K562 (cell line): ENCODE data around the gene DXO. TPM values are rescaled to one million over a fixed set of nuclear protein-coding genes. Genes with fewer than 3 reads are reported as not detected.

Source experiments
- CBFA2T3 ChIP-seq: fragments of 450-650 bp; IDR thresholded peaks from 2 replicates; pipeline ENCODE4 v1.6.1; 2017
- CHD2 ChIP-seq: IDR thresholded peaks from 2 replicates; pipeline ENCODE4 v1.6.1; 2011; ENCODE audit warnings: low read depth, low read length
- CTBP1 ChIP-seq: fragments of 450-650 bp; IDR thresholded peaks from 2 replicates; pipeline ENCODE4 v1.6.1; 2016; ENCODE audit warnings: borderline replicate concordance
- DNMT1 ChIP-seq: fragments of 450-650 bp; IDR thresholded peaks from 2 replicates; pipeline ENCODE4 v1.6.1; 2016; ENCODE audit warnings: antibody characterized with exemption, mild to moderate bottlenecking
- E2F6 ChIP-seq, 2 experiments: IDR thresholded peaks; 2 replicates each; pipeline ENCODE4 v1.6.1; 2011; ENCODE audit warnings: borderline replicate concordance in 1 of 2, control low read depth in 1 of 2, low read depth in 1 of 2, low read length in 1 of 2, mild to moderate bottlenecking in 1 of 2, mixed read lengths in 1 of 2, moderate library complexity in 1 of 2; ENCODE audit not compliant: insufficient read depth in 1 of 2, insufficient read length in 1 of 2, poor library complexity in 1 of 2, severe bottlenecking in 1 of 2; ENCODE audit errors: extremely low read depth in 1 of 2
- ETS2 ChIP-seq: IDR thresholded peaks from 2 replicates; pipeline ENCODE4 v1.6.1; 2016; ENCODE audit warnings: borderline replicate concordance, missing genetic modification characterization, mild to moderate bottlenecking, moderate library complexity, missing compliant biosample characterization; ENCODE audit not compliant: poor library complexity, severe bottlenecking
- FOS ChIP-seq: IDR thresholded peaks from 3 replicates; pipeline ENCODE4 v1.6.1; 2011; ENCODE audit not compliant: insufficient read length; ENCODE audit errors: extremely low read depth
- GATAD2B ChIP-seq: fragments of 450-650 bp; IDR thresholded peaks from 2 replicates; pipeline ENCODE4 v1.6.1; 2017; ENCODE audit warnings: mild to moderate bottlenecking, borderline replicate concordance
- HDAC8 ChIP-seq: fragments of 450-650 bp; IDR thresholded peaks from 2 replicates; pipeline ENCODE4 v1.6.1; 2016; ENCODE audit warnings: mild to moderate bottlenecking, missing genetic modification characterization, moderate library complexity, missing compliant biosample characterization
- IRF9 ChIP-seq: fragments of 450-650 bp; IDR thresholded peaks from 2 replicates; pipeline ENCODE4 v1.6.1; 2016; ENCODE audit warnings: missing biosample characterization, missing genetic modification characterization
- KDM1A ChIP-seq, 2 experiments: fragments of 450-650 bp; IDR thresholded peaks; 2 replicates each; pipeline ENCODE4 v1.6.1; 2016; ENCODE audit warnings: mild to moderate bottlenecking in 2 of 2
- KDM2B ChIP-seq: fragments of 250-450 bp; sonication (Bioruptor Pico); IDR thresholded peaks from 2 replicates; pipeline ENCODE4 v1.8.0; 2021; ENCODE audit warnings: mild to moderate bottlenecking, moderate library complexity
- KLF1 ChIP-seq: fragments of 450-650 bp; IDR thresholded peaks from 2 replicates; pipeline ENCODE4 v1.6.1; 2016; ENCODE audit warnings: missing genetic modification characterization, missing compliant biosample characterization
- MECOM ChIP-seq: fragments of 250-450 bp; sonication (Bioruptor Pico); IDR thresholded peaks from 2 replicates; pipeline ENCODE4 v1.8.0; 2022; ENCODE audit warnings: inconsistent platforms
- OTX1 ChIP-seq: fragments of 450-650 bp; formaldehyde crosslinking; IDR thresholded peaks from 2 replicates; pipeline ENCODE4 v1.4.0; 2022; ENCODE audit warnings: mild to moderate bottlenecking
- RBFOX2 ChIP-seq: fragments of 200-400 bp; formaldehyde crosslinking; IDR thresholded peaks from 2 replicates; pipeline ENCODE4 v1.6.1; 2017; ENCODE audit warnings: low read depth, mild to moderate bottlenecking, low read length, moderate library complexity
- SP2 ChIP-seq: IDR thresholded peaks from 2 replicates; pipeline ENCODE4 v1.6.1; 2011; ENCODE audit warnings: mild to moderate bottlenecking, low read depth, low read length, moderate library complexity; ENCODE audit not compliant: poor library complexity, severe bottlenecking; ENCODE audit errors: extremely low read depth
- TAF1 ChIP-seq: IDR thresholded peaks from 2 replicates; pipeline ENCODE4 v1.6.1; 2011; ENCODE audit warnings: mild to moderate bottlenecking, low read length, moderate library complexity; ENCODE audit not compliant: insufficient read depth, control insufficient read depth, severe bottlenecking; ENCODE audit errors: extremely low read depth
- TOE1 ChIP-seq, 2 experiments: fragments of 450-650 bp in 1 of 2; sonication (generic) in 1 of 2; formaldehyde crosslinking in 1 of 2; IDR thresholded peaks; 2 replicates each; pipeline versions ENCODE4 v1.7.1 to v1.8.0; 2016 to 2022; ENCODE audit warnings: borderline replicate concordance in 2 of 2, mild to moderate bottlenecking in 2 of 2, antibody characterized with exemption in 1 of 2, inconsistent platforms in 1 of 2, low read depth in 1 of 2, missing genetic modification reagents in 1 of 2, moderate library complexity in 1 of 2
- ZBTB26 ChIP-seq: fragments of 450-650 bp; formaldehyde crosslinking; IDR thresholded peaks from 2 replicates; pipeline ENCODE4 v1.4.0; 2022; ENCODE audit warnings: missing genetic modification characterization
- ZC3H8 ChIP-seq: fragments of 450-650 bp; IDR thresholded peaks from 2 replicates; pipeline ENCODE4 v1.6.1; 2017
- ZFX ChIP-seq: sonication (generic); formaldehyde crosslinking; IDR thresholded peaks from 2 replicates; pipeline ENCODE4 v1.8.0; 2022; ENCODE audit warnings: mild to moderate bottlenecking, missing genetic modification reagents, moderate library complexity
- ZNF121 ChIP-seq: sonication (generic); formaldehyde crosslinking; conservative IDR thresholded peaks from 2 replicates; pipeline ENCODE4 v1.8.0; 2022; ENCODE audit warnings: missing genetic modification reagents
- ZNF146 ChIP-seq: IDR thresholded peaks from one replicate; pipeline ENCODE4 v1.6.1; 2018; ENCODE audit warnings: missing compliant biosample characterization; ENCODE audit not compliant: unreplicated experiment
- ZNF197 ChIP-seq: fragments of 200-800 bp; sonication (Bioruptor generic); IDR thresholded peaks from 2 replicates; pipeline ENCODE4 v1.6.1; 2016; ENCODE audit warnings: low read depth, missing genetic modification characterization, missing compliant biosample characterization
- ZNF23 ChIP-seq: fragments of 250-450 bp; sonication (Bioruptor Pico); IDR thresholded peaks from 2 replicates; pipeline ENCODE4 v1.4.0; 2020; ENCODE audit warnings: mild to moderate bottlenecking
- polyA plus RNA-seq, 8 experiments: library from polyadenylated mRNA; depleted of rRNA in 4 of 8; stranded (reverse) in 5 of 8; unstranded in 3 of 8; fragments of >200 nt; fragmentation: Nextera tagmentation in 2 of 8; fragmentation: Illumina TruSeq in 1 of 8; extraction: Ambion mirVana in 2 of 8; extraction: Trizol in 1 of 8; gene quantifications; 2 replicates each; pipeline versions ENCODE4 v1.2.1 to v1.2.3, GENCODE V29; 2011 to 2014; ENCODE audit warnings: inconsistent platforms in 1 of 8, missing spikeins in 1 of 8
- total RNA-seq, 7 experiments: library from RNA; depleted of rRNA in 6 of 7; stranded (reverse); fragments of >200 nt in 6 of 7; fragmentation: Illumina TruSeq in 2 of 7; extraction: Trizol in 2 of 7; gene quantifications; 2 replicates each; pipeline versions ENCODE4 v1.2.1 to v1.2.3, GENCODE V29; 2011 to 2021; ENCODE audit warnings: low replicate concordance in 1 of 7

DXO gene
- total and polyA plus RNA-seq, 9 of the 15 experiments (the other 6 are each of a cell fraction or from before 2014, with no cell fraction given): 6.4 to 35.1 (median 19.4) TPM

- TF ChIP-seq GATAD2B (no peak; the same call in 1 of the 2 replicates), KDM1A (IDR thresholded peaks at IDR 0.05) (peak in 1 of 2 experiments; percentile 41; a peak in 1 of 4 replicates), TAF1 (no peak), RBFOX2 (peak; percentile 35; the same call in 1 of the 2 replicates), IRF9 (tag) (peak; percentile 93), ZNF23 (CRISPR knock-in tag) (no peak), KDM2B (no peak), ZBTB26 (no peak), DNMT1 (no peak), ZC3H8 (no peak), ZFX (no peak; the same call in 1 of the 2 replicates), CTBP1 (peak; percentile 98), TOE1 (IDR thresholded peaks at IDR 0.05; ENCODE audit: borderline replicate concordance) (peak; percentile 82; the same call in 1 of the 2 replicates), TOE1 (CRISPR knock-in tag; IDR thresholded peaks at IDR 0.05; ENCODE audit: borderline replicate concordance, low read depth) (peak; percentile 41; the same call in 1 of the 2 replicates), FOS (peak; percentile 21), CBFA2T3 (peak; percentile 78), OTX1 (peak; percentile 74; the same call in 1 of the 2 replicates), ETS2 (no peak), ZNF146 (CRISPR knock-in tag) (no peak), ZNF121 (CRISPR knock-in tag) (no peak), HDAC8 (no peak), KLF1 (tag) (peak; percentile 81; the same call in 1 of the 2 replicates), CHD2 (no peak), ZNF197 (CRISPR knock-in tag) (no peak), E2F6 (IDR thresholded peaks at IDR 0.05; ENCODE audit: borderline replicate concordance in 1 of 2, extremely low read depth in 1 of 2, insufficient read depth in 1 of 2, insufficient read length in 1 of 2, low read depth in 1 of 2, low read length in 1 of 2, poor library complexity in 1 of 2, severe bottlenecking in 1 of 2) (peak; percentile 29 to 59), SP2 (no peak), MECOM (peak; percentile 82)
These were observed 23.1 kb downstream of the DXO start (continued) for GRCh38 chr6:31948753-31949413.
